Mesangial cell (primary cell): ENCODE data around the gene CFP. TPM values are rescaled to one million over a fixed set of nuclear protein-coding genes. Genes with fewer than 3 reads are reported as not detected.

ENCODE experiments used
- total RNA-seq: library from RNA; depleted of rRNA; stranded (reverse); fragments of >200 nt; gene quantifications from 2 replicates; pipeline ENCODE4 v1.2.3, GENCODE V29; 2015

The CFP gene
- 0.13 and 0.16 TPM in 2 replicates for total RNA-seq

DNA sequence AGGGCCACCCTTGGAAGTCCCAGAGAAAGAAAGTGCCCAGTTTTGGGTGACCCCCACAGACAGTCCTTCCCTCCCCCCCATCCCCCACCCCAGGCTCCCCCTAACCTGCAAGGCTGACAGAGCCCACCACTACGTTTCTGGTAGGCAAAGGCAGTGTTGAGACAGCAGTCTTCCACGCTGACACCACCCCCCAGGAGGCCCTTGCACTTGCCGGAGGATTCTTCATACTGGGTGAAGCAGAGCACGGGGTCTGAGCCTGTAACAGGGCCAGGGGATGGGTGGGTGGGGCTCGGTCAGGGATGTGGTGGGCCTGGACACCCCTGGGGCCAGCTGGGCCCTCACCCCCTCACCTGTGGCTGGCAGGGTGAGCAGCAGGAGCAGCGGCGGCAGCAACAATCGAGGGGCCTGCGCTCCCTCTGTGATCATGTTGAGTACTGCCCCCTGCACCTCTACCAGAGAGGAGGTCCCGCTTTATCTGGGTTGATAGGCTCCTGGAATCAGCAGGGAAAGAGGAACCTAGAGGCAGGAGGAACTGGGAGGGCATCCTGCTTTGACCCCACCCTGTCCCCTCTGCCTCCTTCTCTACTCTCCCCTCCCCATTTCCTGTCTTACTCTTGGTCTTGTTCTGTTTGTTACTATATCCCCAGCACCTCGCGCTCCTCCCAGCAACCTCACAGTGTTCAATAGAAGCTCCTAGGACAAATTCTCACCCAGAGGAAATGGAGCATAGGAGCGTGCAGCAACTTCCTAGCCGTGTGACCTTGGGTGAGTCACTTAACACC is at the start of gene CFP:
Gene CFP, minus strand, starts transcription at position 512 of the 782 bp plus-strand sequence. Its CDS starts 86 bp downstream, at position 426.

DNA sequence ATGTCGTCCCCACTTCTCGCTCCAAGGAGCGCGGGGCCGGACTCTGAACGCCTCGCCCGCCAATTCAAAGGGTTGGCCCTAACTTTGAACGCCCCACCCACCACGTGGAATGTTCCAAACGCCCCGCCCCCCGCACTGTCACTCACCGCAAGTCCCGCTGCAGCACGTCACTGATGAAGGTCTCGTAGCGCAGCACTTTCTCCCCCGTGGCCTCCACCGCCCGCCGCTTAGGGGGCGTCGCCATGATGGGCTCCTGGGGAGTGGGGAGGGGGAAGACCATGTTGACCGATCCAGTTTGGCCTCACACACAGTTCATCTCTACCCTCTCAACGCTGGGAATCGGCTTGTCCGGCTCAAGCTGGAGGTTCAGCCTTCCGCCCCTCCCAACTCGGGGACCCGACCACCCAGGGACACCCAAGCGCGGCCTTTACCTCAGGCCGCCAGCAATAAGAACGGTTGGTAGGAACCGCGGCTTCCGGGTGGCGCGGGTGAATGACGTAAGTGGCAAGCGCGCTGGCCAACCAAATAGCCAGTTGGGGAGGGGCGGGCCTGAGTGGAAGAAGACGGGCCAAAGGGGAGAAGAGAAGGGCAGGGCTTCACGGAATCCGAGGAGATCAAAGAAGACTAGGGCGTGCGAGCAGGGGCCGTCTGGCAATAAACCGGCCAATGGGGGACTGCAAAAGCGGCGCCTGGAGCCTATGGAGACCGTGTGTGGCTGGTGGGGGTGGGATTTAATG is 29.1 kb upstream of the CFP start, which contains the start of gene UXT:
Gene UXT, minus strand, starts transcription at position 497 of the 737 bp plus-strand sequence. Its CDS starts 253 bp downstream, at position 244.

DNA sequence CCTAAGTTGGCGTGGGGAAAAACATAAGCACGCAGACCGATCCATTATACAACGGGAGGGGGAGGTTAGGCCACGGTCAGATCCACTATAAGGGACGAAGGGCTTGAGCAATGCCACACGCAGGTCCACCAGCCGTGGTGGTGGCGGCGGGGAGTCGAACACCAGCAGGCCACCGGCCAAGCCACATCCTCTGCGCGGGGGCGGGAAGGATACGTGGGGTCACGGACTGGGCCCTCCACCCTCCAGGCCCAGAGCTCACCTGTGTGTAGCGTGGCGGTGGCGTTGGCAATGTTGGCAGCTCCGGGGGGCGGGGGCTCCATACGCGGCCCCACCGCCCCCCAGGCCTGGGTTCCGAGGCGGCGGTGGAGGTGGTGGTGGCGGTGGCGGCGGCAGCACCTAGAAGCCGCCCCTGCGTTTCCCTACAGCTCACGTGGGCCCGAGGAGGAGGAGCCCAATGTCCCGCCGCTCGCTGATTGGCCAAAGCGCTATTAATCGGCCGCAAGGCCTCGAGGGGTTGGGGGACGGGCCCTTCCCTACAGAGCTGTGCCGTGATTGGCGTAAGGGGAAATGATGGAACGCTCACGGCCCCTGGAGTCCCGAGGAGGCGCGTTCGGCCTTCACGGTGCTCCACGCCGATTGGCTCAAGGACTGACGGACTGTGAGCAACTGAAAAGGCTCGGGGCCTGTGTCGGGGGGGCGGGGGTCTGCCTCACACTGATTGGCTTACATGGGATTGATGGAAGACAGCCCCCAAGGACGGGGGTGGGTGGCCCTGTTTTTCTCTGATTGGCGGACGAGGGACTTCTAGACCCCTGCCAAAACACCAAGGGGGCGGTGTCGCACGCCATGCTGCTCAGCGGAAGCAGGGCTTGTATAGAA is 20.7 kb upstream of the CFP start, which contains the start of gene ELK1:
Gene ELK1, minus strand, starts transcription at position 400 of the 879 bp plus-strand sequence. CDS start 9,122 bp downstream, outside the sequence.

DNA sequence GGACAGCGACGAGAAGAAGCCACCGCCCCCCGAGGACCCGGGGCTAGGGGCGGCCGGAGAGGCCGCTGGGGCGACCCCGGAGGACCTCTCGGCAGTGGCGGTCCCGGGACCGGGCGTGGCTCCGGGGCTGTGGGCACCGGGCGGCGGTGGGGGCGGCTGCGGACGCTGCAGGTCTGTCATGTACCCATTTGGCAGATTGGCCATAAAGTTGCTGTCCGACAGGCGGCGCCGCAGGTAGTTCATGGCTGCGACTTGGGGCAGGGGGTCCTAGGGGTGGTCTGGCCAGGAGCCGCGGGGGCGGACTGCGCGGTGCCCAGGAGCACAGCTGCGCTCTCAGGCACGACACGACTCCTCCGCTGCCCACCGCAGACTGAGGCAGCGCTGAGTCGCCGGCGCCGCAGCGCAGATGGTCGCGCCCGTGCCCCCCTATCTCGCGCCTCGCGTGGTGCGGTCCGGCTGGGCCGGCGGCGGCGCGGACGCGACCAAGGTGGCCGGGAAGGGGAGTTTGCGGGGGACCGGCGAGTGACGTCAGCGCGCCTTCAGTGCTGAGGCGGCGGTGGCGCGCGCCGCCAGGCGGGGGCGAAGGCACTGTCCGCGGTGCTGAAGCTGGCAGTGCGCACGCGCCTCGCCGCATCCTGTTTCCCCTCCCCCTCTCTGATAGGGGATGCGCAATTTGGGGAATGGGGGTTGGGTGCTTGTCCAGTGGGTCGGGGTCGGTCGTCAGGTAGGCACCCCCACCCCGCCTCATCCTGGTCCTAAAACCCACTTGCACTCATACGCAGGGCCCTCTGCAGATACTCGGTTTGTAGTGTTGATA is 10.0 kb downstream of the CFP start, which contains the start of gene SYN1:
Gene SYN1, minus strand, starts transcription at position 372 of the 817 bp plus-strand sequence. Its CDS starts 129 bp downstream, at position 243.

DNA sequence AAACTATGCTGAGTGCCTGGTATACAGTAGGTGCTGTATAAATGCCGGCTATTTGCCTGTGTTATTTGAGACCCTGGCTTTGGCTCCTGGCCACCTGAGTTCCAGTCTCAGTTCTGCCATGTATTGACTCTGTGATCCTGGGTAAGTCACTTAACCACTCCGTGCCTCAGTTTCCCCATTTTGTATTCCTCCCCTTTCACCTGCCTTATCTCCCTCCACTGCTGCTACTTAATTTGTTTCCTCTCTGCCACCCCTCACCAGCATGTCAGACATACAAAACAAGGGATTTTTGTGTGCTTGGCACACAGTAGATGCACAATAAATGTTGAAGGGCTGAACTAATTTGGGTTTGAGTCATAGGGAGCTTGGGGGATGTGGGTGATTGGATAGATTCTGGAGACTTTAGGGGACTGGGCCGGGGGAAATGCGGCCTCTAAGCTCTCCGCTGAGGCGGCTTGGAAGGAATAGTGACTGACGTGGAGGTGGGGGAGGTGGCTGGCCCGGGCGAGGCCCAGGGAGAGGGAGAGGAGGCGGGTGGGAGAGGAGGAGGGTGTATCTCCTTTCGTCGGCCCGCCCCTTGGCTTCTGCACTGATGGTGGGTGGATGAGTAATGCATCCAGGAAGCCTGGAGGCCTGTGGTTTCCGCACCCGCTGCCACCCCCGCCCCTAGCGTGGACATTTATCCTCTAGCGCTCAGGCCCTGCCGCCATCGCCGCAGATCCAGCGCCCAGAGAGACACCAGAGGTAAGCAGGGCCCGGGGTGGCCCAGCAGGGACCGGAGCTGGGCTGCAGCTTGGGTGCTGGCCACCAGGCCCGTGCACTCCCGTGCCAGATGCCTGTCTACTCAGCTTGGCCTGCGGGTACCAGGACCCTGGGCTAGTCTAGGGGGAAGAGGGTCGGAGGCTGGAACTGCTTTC is 47.7 kb downstream of the CFP start, which contains the start of gene TIMP1:
Gene TIMP1, plus strand, starts transcription at position 706 of the 917 bp plus-strand sequence. CDS start 980 bp downstream, outside the sequence.

Other genes with a start within 250 kb of the CFP start
- gene ZNF41, start 146.7 kb downstream of the CFP start, total RNA-seq = 3.3 and 5.1 TPM in 2 replicates
- 43.2 and 45.6 TPM in 2 replicates for gene ARAF, start 68.7 kb downstream of the CFP start, total RNA-seq
- 389 and 449 TPM in 2 replicates for gene TIMP1, start 47.5 kb downstream of the CFP start, total RNA-seq
- gene SYN1, start 10.1 kb downstream of the CFP start, total RNA-seq = 0.33 and 1.6 TPM in 2 replicates
- gene ELK1, start 20.6 kb upstream of the CFP start, total RNA-seq = 27.9 and 40.6 TPM in 2 replicates
- 96.2 and 121 TPM in 2 replicates for gene UXT, start 29.2 kb upstream of the CFP start, total RNA-seq
- gene ZNF81, start 207.0 kb upstream of the CFP start, total RNA-seq = 1.3 and 3.8 TPM in 2 replicates